K562 (cell line): ENCODE measurements around the gene KRTAP23-1. TPM values are rescaled to one million over a fixed set of nuclear protein-coding genes. Genes with fewer than 3 reads are reported as not detected.

ENCODE experiments used
- ATAC-seq: fragments of 200-7000 bp; cut with Tn5 transposase; 3 replicates; pipeline ENCODE4 v1.9.1; 2020; ENCODE audit warnings: moderate library complexity
- BruUV-seq: library from RNA; stranded (reverse); fragments of 400-500 nt; replicated peaks from 2 replicates; lab custom pipeline; 2021; lab: Mats Ljungman, UMichigan
- CTCF ChIA-PET: fragments of 300-600 bp; formaldehyde crosslinking; extraction: SDS; loops from one replicate; lab custom pipeline; 2021; ENCODE audit warnings: low intra/inter-chr PET ratio; lab: Yijun Ruan, JAX
- POLR2A ChIA-PET: fragments of 300-600, 350-650 bp; sonication (Branson Sonifier 250); formaldehyde crosslinking; extraction: SDS; loops from one replicate; lab custom pipeline; 2021; ENCODE audit warnings: antibody characterized with exemption, inconsistent platforms; lab: Yijun Ruan, JAX
- DNase-seq, 4 experiments: peaks; one replicate each; pipeline versions ENCODE4 v3.0.0 to v3.0.0-alpha.2; 2011 to 2018; ENCODE audit warnings: low spot score in 3 of 4, mixed read lengths in 3 of 4; ENCODE audit errors: extremely low read depth in 1 of 4
- FAIRE-seq: peaks from 2 replicates; lab custom pipeline; 2011; peaks lifted over from hg19 to GRCh38; lab: Jason Lieb, UNC
- H2AFZ ChIP-seq: 2 replicates; pipeline ENCODE4 v1.6.0; 2011; ENCODE audit warnings: low read depth, low read length, control low read depth, inconsistent platforms
- H3K27ac ChIP-seq: fragments of 200-600 bp; 3 replicates; pipeline ENCODE4 v1.8.0; 2011; ENCODE audit warnings: low read depth, mild to moderate bottlenecking, control low read depth, inconsistent platforms, low read length, moderate library complexity, mixed read lengths; ENCODE audit errors: extremely low read depth
- H3K27me3 ChIP-seq, 2 experiments: fragments of 300-600 bp in 1 of 2; 2 replicates in 1 of 2; 3 replicates in 1 of 2; pipeline versions ENCODE4 v1.6.0 to v1.8.0; 2011; ENCODE audit warnings: inconsistent platforms in 2 of 2, low read length in 2 of 2, mild to moderate bottlenecking in 1 of 2, mixed read lengths in 1 of 2, moderate library complexity in 1 of 2; ENCODE audit not compliant: control insufficient read depth in 2 of 2, insufficient read depth in 2 of 2
- H3K36me3 ChIP-seq: fragments of 300-600 bp; 3 replicates; pipeline ENCODE4 v1.8.0; 2011; ENCODE audit warnings: mild to moderate bottlenecking, low read length, inconsistent platforms; ENCODE audit not compliant: control insufficient read depth, insufficient read depth
- H3K4me1 ChIP-seq, 2 experiments: fragments of 200-600 bp in 1 of 2; replicated peaks in 1 of 2; 2 replicates in 1 of 2; 3 replicates in 1 of 2; pipeline versions ENCODE4 v1.5.1 to v1.8.0; 2011; ENCODE audit warnings: inconsistent platforms in 2 of 2, low read length in 2 of 2, mild to moderate bottlenecking in 1 of 2, mixed read lengths in 1 of 2, moderate library complexity in 1 of 2; ENCODE audit not compliant: control insufficient read depth in 2 of 2, insufficient read depth in 2 of 2
- H3K4me2 ChIP-seq: 2 replicates; pipeline ENCODE4 v1.6.1; 2011; ENCODE audit warnings: low read length, control low read depth, inconsistent platforms, mixed read lengths; ENCODE audit not compliant: insufficient read depth
- H3K4me3 ChIP-seq: fragments of 200-600 bp; sonication (generic), shearing (Covaris generic); 2 replicates; pipeline ENCODE4 v1.5.1; 2016; ENCODE audit warnings: control low read depth, inconsistent platforms
- H3K79me2 ChIP-seq: fragments of 200-600 bp; 3 replicates; pipeline ENCODE4 v1.8.0; 2011; ENCODE audit warnings: low read length, inconsistent platforms; ENCODE audit not compliant: control insufficient read depth, insufficient read depth
- H3K9ac ChIP-seq, 2 experiments: 2 replicates each; pipeline versions ENCODE4 v1.6.0 to v1.6.1; 2011; ENCODE audit warnings: low read depth in 2 of 2, low read length in 2 of 2, control low read depth in 1 of 2, inconsistent platforms in 1 of 2, mild to moderate bottlenecking in 1 of 2, mixed read lengths in 1 of 2; ENCODE audit not compliant: insufficient read depth in 1 of 2
- H3K9me1 ChIP-seq: one replicate; pipeline ENCODE4 v1.6.0; 2011; ENCODE audit warnings: inconsistent platforms, mild to moderate bottlenecking, low read length, moderate library complexity; ENCODE audit not compliant: control insufficient read depth, insufficient read depth
- H3K9me3 ChIP-seq: replicated peaks from 2 replicates; pipeline ENCODE4 v1.5.1; 2011; ENCODE audit warnings: low read depth, low read length, inconsistent platforms; ENCODE audit not compliant: control insufficient read depth, insufficient read depth
- H4K20me1 ChIP-seq: replicated peaks from 2 replicates; pipeline ENCODE4 v1.6.1; 2011; ENCODE audit warnings: low read length, inconsistent platforms, mixed read lengths; ENCODE audit not compliant: control insufficient read depth, insufficient read depth
- CBX1 ChIP-seq: sonication (generic); IDR thresholded peaks from 2 replicates; pipeline ENCODE4 v1.6.1; 2016; ENCODE audit warnings: antibody characterized with exemption, low read depth, mild to moderate bottlenecking
- FOS ChIP-seq: IDR thresholded peaks from 3 replicates; pipeline ENCODE4 v1.6.1; 2011; ENCODE audit not compliant: insufficient read length; ENCODE audit errors: extremely low read depth
- GTF2E2 ChIP-seq: fragments of 200-800 bp; sonication (Bioruptor generic); IDR thresholded peaks from 2 replicates; pipeline ENCODE4 v1.6.1; 2016; ENCODE audit warnings: missing genetic modification characterization, missing compliant biosample characterization
- KAT8 ChIP-seq: fragments of 450-650 bp; IDR thresholded peaks from 2 replicates; pipeline ENCODE4 v1.6.1; 2016; ENCODE audit warnings: low read depth, mild to moderate bottlenecking
- MED1 ChIP-seq: sonication (generic); formaldehyde crosslinking; IDR thresholded peaks from 2 replicates; pipeline ENCODE4 v1.8.1; 2023; ENCODE audit warnings: missing genetic modification reagents, borderline replicate concordance
- MEIS2 ChIP-seq: fragments of 450-650 bp; IDR thresholded peaks from 2 replicates; pipeline ENCODE4 v1.6.1; 2014; ENCODE audit warnings: mild to moderate bottlenecking; ENCODE audit not compliant: partially characterized antibody
- PRPF4 ChIP-seq: fragments of 200-400 bp; formaldehyde crosslinking; IDR thresholded peaks from one replicate; pipeline ENCODE4 v1.6.1; 2017; ENCODE audit warnings: low read length, low read depth, mild to moderate bottlenecking; ENCODE audit not compliant: insufficient read depth, poor library complexity, severe bottlenecking
- SIN3A ChIP-seq, 2 experiments: fragments of 150-350 bp in 1 of 2; IDR thresholded peaks; 2 replicates each; pipeline ENCODE4 v1.6.1; 2011 to 2016; ENCODE audit warnings: borderline replicate concordance in 2 of 2, low read depth in 2 of 2, low read length in 2 of 2, mild to moderate bottlenecking in 2 of 2, moderate library complexity in 2 of 2; ENCODE audit not compliant: control insufficient read depth in 1 of 2
- SRSF7 ChIP-seq: fragments of 200-400 bp; formaldehyde crosslinking; optimal IDR thresholded peaks from 2 replicates; pipeline ENCODE3; 2017; ENCODE audit warnings: mild to moderate bottlenecking, low read depth, low read length
- TRIM28 ChIP-seq: fragments of 450-650 bp; IDR thresholded peaks from 2 replicates; pipeline ENCODE4 v1.6.1; 2017
- ZBTB26 ChIP-seq: fragments of 450-650 bp; formaldehyde crosslinking; IDR thresholded peaks from 2 replicates; pipeline ENCODE4 v1.4.0; 2022; ENCODE audit warnings: missing genetic modification characterization
- ZNF77 ChIP-seq: fragments of 250-450 bp; sonication (Bioruptor Pico); IDR thresholded peaks from 2 replicates; pipeline ENCODE4 v1.5.0; 2020
- ZNF830 ChIP-seq: fragments of 250-450 bp; sonication (Bioruptor Pico); IDR thresholded peaks from 2 replicates; pipeline ENCODE4 v1.5.0; 2021; ENCODE audit warnings: mild to moderate bottlenecking
- WGBS: fragments of 100-300 bp; shearing (Covaris generic); methylation state at CpG from one replicate; pipeline ENCODE4 v1.1.6; 2016; ENCODE audit warnings: low coverage, mixed read lengths; ENCODE audit not compliant: insufficient coverage; ENCODE audit errors: missing lambda C conversion rate; 5-methylcytosine and 5-hydroxymethylcytosine counted together
- in situ Hi-C: fragments of 300-500 bp; cut with MboI; formaldehyde crosslinking; loops from 4 replicates; pipeline ENCODE4 v1.15.0; 2018; ENCODE audit warnings: inconsistent platforms, mixed read lengths
- intact Hi-C: fragments of 100-400 bp; cut with micrococcal nuclease; formaldehyde crosslinking; loops from 2 replicates; pipeline ENCODE4 v1.14.2; 2022
- polyA plus RNA-seq, 8 experiments: library from polyadenylated mRNA; depleted of rRNA in 4 of 8; stranded (reverse) in 5 of 8; unstranded in 3 of 8; fragments of >200 nt; fragmentation: Nextera tagmentation in 2 of 8; fragmentation: Illumina TruSeq in 1 of 8; extraction: Ambion mirVana in 2 of 8; extraction: Trizol in 1 of 8; gene quantifications; 2 replicates each; pipeline versions ENCODE4 v1.2.1 to v1.2.3, GENCODE V29; 2011 to 2014; ENCODE audit warnings: inconsistent platforms in 1 of 8, missing spikeins in 1 of 8
- total RNA-seq, 7 experiments: library from RNA; depleted of rRNA in 6 of 7; stranded (reverse); fragments of >200 nt in 6 of 7; fragmentation: Illumina TruSeq in 2 of 7; extraction: Trizol in 2 of 7; gene quantifications; 2 replicates each; pipeline versions ENCODE4 v1.2.1 to v1.2.3, GENCODE V29; 2011 to 2021; ENCODE audit warnings: low replicate concordance in 1 of 7

Gene KRTAP23-1
- total and polyA plus RNA-seq, 9 of the 15 experiments (the other 6 are each of a cell fraction or from before 2014, with no cell fraction given) = not detected

- Histone ChIP-seq H3K27me3 (no peaks in the 10 kb centered on the region), H3K4me1 (no peaks in the 10 kb centered on the region), H3K36me3 (no peaks in the 10 kb centered on the region), H3K4me2 (no peak within 1 kb of the TSS), H2AFZ (no peak within 1 kb of the TSS)
- POLR2A ChIA-PET = no interaction called here
- 2% methylated on average over 4 of the region's 4 CpGs for WGBS
- BruUV-seq = no TSS peak
- FAIRE-seq = no peak
- no peak for TF ChIP-seq CBX1
- no peak for TF ChIP-seq PRPF4
- no peak for TF ChIP-seq GTF2E2 (tag)
- no peak for TF ChIP-seq KAT8
- TF ChIP-seq SIN3A (IDR thresholded peaks at IDR 0.05; ENCODE audit: borderline replicate concordance in 2 of 2, control insufficient read depth in 1 of 2, low read depth in 2 of 2, low read length in 2 of 2) = no peak
- TF ChIP-seq ZBTB26 (CRISPR knock-in tag) = no peak
- no peak for TF ChIP-seq ZNF77 (CRISPR knock-in tag)
- no peak for TF ChIP-seq SRSF7
- TF ChIP-seq TRIM28 = no peak
- TF ChIP-seq MEIS2 = no peak
- no peak for TF ChIP-seq ZNF830 (CRISPR knock-in tag)
- no peak for TF ChIP-seq FOS
- TF ChIP-seq MED1 (CRISPR knock-in tag) = no peak
- TF ChIP-seq, all 486 proteins: peak for 0
- Histone ChIP-seq H3K9me3 (no peaks in the 10 kb centered on the region; the same call in 1 of the 2 replicates), H4K20me1 (no peaks in the 10 kb centered on the region), H3K4me3 (no peak within 1 kb of the TSS), H3K9me1 (no peaks in the 10 kb centered on the region), H3K9ac (no peak within 1 kb of the TSS), H3K79me2 (no peaks in the 10 kb centered on the region), H3K27ac (no peak within 1 kb of the TSS)
- CTCF ChIA-PET = no interaction called here
- DNase-seq (no peak), ATAC-seq (no peak)
- in situ Hi-C loops = no loop called here
- intact Hi-C loops = no loop called here
Observed at GRCh38 chr21:30395731-30396130, 47.3 kb upstream of the KRTAP23-1 start, which contains the start of gene KRTAP13-1. Gene KRTAP13-1 (plus strand): TSS chr21:30396031. CDS start chr21:30396087, 56 bp downstream.
